Upper lobe of right lung (tissue), 1 donor: ENCODE results near the gene PLXNA1. TPM values are rescaled to one million over a fixed set of nuclear protein-coding genes. Genes with fewer than 3 reads are reported as not detected.

Experiments used
- ATAC-seq: fragments of 200-7000 bp; cut with Tn5 transposase; one replicate; pipeline ENCODE4 v1.9.1; 2020; ENCODE audit warnings: mild to moderate bottlenecking, moderate library complexity
- DNase-seq: peaks from one replicate; pipeline ENCODE4 v3.0.0-alpha.2; 2020
- H3K27ac ChIP-seq: fragments of 200-600 bp; one replicate; pipeline ENCODE4 v1.8.0; 2022
- H3K27me3 ChIP-seq: fragments of 200-600 bp; one replicate; pipeline ENCODE4 v1.8.0; 2022; ENCODE audit warnings: mild to moderate bottlenecking
- H3K36me3 ChIP-seq: fragments of 200-600 bp; one replicate; pipeline ENCODE4 v1.8.0; 2022
- H3K4me1 ChIP-seq: fragments of 200-600 bp; one replicate; pipeline ENCODE4 v1.8.0; 2022
- H3K4me3 ChIP-seq: fragments of 200-600 bp; one replicate; pipeline ENCODE4 v1.8.0; 2022; ENCODE audit warnings: mild to moderate bottlenecking
- H3K9me3 ChIP-seq: fragments of 200-600 bp; one replicate; pipeline ENCODE4 v1.8.0; 2022
- intact Hi-C: fragments of 100-400 bp; cut with DNase I; formaldehyde crosslinking; loops from one replicate; pipeline ENCODE4 v1.11.0; 2022
- total RNA-seq: library from RNA; stranded (reverse); fragmentation: NEBNext Ultra II Directional; extraction: Animal tissue kit (Norgen Biotek cat#: 25700); gene quantifications from one replicate; pipeline ENCODE4 v1.2.1, GENCODE V29; 2021
- TF ChIP-seq, protein P1 (sequence below): fragments of 200-600 bp; IDR thresholded peaks from one replicate; pipeline ENCODE4 v1.8.0; 2022; ENCODE audit warnings: antibody characterized with exemption
- donor health status: DM: no; HTN: yes; CAD: no; lungs with severe emphysema.

PLXNA1 gene
- total RNA-seq, 1 donor from 2014 or later: 53.5 TPM

DNA sequence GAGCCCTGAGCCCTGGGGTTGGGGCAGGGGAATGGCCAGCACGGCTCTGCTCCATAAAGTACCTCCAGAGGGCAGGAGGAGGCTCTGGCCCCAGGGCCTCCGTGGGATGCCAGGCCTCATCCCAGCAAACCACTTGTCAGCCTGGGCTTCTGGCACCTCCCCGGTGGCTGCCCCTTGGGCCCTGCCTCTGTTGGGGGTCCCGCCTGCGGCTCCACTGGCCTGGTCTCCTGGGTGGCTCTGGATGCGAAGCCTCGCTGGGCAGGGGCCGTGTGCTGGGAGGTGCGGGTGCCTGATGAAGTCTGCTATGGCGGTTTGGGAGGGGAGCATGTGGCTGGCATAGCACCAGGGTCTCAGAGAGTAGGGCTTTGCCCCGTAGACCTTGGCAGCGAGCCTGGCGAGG lies 37.6 kb downstream of the PLXNA1 start:
- peaks cover 70% of the 10 kb centered on the region for H3K36me3 ChIP-seq

DNA sequence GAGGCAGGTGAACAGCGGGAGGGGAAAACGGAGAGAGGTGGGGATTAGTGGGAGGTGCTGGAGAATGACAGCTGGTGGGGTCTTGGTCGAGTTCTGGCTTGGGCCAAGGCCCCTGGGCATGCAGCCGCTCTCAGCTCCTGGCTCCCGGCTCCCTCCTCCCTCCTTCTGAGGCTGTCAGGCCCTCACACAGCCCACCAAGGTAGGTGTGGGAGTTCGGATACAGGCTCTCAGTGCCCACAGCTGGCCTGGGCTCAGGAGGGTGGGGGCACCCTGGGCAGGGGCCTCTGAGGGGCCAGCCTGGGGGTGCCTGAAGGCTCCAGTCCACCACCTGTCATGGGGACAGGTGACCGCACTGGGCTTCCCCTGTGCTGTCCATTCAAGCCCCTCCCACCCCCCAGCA lies 39.9 kb downstream of the PLXNA1 start:
- intact Hi-C loops: no loop called here
- Histone ChIP-seq H3K4me3 (no peak overlapping the region), H3K9me3 (no peaks in the 10 kb centered on the region), H3K27ac (no peak overlapping the region), H3K36me3 (peaks cover 54% of the 10 kb centered on the region), H3K27me3 (no peaks in the 10 kb centered on the region), H3K4me1 (no peaks in the 10 kb centered on the region)
- TF ChIP-seq, protein P1, sequence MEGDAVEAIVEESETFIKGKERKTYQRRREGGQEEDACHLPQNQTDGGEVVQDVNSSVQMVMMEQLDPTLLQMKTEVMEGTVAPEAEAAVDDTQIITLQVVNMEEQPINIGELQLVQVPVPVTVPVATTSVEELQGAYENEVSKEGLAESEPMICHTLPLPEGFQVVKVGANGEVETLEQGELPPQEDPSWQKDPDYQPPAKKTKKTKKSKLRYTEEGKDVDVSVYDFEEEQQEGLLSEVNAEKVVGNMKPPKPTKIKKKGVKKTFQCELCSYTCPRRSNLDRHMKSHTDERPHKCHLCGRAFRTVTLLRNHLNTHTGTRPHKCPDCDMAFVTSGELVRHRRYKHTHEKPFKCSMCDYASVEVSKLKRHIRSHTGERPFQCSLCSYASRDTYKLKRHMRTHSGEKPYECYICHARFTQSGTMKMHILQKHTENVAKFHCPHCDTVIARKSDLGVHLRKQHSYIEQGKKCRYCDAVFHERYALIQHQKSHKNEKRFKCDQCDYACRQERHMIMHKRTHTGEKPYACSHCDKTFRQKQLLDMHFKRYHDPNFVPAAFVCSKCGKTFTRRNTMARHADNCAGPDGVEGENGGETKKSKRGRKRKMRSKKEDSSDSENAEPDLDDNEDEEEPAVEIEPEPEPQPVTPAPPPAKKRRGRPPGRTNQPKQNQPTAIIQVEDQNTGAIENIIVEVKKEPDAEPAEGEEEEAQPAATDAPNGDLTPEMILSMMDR: no peak
- ATAC-seq: no peak
- DNase-seq: no peak

More for the DNA sequence above, 37.6 kb downstream of the PLXNA1 start:
- Histone ChIP-seq H3K27ac (no peak overlapping the region), H3K4me1 (no peaks in the 10 kb centered on the region), H3K4me3 (no peak overlapping the region), H3K9me3 (no peaks in the 10 kb centered on the region), H3K27me3 (no peaks in the 10 kb centered on the region)
- DNase-seq (no peak), ATAC-seq (no peak)
- intact Hi-C loops: no loop called here
- TF ChIP-seq, protein P1: no peak

DNA sequence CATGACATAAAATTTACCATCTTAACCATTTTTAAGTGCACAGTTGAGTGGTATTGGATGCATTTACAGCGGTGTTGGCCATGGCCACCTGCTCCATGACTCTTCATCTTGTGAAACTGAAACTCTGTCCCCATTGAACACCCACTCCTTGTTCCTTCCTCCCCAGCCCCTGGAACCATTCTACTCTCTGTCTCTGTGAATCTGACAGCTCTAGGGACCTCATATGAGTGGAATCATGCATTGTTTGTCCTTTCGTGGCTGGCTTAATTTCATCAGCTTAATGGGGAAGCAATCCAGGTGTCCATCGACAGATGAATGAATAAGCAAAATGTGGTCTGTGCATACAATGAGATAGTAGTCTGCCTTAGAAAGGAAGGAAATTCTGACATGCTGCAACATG lies 42.5 kb downstream of the PLXNA1 start:
- Histone ChIP-seq H3K4me1 (no peaks in the 10 kb centered on the region), H3K27me3 (no peaks in the 10 kb centered on the region), H3K9me3 (no peaks in the 10 kb centered on the region), H3K4me3 (no peak overlapping the region), H3K36me3 (peaks cover 49% of the 10 kb centered on the region), H3K27ac (no peak overlapping the region)
- intact Hi-C loops: no loop called here
- ATAC-seq (no peak), DNase-seq (no peak)
- TF ChIP-seq, protein P1: no peak

DNA sequence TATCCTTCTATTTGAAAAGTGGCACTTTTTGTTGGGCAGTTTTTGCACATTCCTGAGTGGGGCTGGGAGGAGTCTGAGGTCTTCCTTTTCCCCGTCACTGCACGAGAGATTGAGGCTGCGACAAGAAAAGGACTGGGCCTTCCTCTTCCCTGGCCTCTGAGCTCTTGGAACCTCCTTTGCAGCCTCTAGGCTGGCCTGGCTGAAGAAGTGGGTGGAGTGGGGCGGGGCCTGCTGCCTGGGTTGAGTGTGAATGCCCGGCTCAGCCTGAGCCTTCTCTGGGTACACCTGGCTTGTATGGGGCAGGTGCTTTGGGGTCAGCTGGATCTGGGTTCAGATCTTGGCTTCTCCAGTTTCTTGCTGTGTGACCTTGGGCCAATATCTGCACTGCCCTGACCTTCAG lies 43.1 kb downstream of the PLXNA1 start:
- Histone ChIP-seq H3K9me3 (no peaks in the 10 kb centered on the region), H3K27me3 (no peaks in the 10 kb centered on the region), H3K27ac (no peak overlapping the region), H3K4me3 (no peak overlapping the region), H3K36me3 (peaks cover 47% of the 10 kb centered on the region), H3K4me1 (no peaks in the 10 kb centered on the region)
- intact Hi-C loops: no loop called here
- DNase-seq (no peak), ATAC-seq (no peak)
- TF ChIP-seq, protein P1: no peak

DNA sequence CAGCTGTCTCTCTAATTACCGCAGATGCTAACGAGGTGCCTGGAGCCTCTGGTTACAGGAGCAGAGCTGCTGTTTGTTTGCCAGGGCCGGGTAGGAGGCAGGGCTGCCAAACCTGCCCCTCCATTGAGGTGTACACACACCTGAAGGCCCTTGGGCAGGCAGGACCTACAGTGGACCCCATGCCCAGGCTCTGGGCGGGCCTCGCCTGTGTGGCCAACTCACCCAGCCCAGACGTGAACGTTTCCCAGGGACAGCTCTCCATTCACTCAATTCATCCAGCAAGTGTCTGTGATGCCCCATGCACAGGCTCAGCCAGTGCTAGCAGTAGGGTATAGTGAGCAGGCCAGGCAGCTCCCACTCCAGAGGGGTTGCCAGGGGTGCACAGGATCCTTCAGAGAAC lies 43.7 kb downstream of the PLXNA1 start:
- Histone ChIP-seq H3K9me3 (no peaks in the 10 kb centered on the region), H3K27ac (no peak overlapping the region), H3K36me3 (peaks cover 45% of the 10 kb centered on the region), H3K4me1 (no peaks in the 10 kb centered on the region), H3K4me3 (no peak overlapping the region), H3K27me3 (no peaks in the 10 kb centered on the region)
- TF ChIP-seq, protein P1: no peak
- intact Hi-C loops: no loop called here
- DNase-seq (no peak), ATAC-seq (no peak)

DNA sequence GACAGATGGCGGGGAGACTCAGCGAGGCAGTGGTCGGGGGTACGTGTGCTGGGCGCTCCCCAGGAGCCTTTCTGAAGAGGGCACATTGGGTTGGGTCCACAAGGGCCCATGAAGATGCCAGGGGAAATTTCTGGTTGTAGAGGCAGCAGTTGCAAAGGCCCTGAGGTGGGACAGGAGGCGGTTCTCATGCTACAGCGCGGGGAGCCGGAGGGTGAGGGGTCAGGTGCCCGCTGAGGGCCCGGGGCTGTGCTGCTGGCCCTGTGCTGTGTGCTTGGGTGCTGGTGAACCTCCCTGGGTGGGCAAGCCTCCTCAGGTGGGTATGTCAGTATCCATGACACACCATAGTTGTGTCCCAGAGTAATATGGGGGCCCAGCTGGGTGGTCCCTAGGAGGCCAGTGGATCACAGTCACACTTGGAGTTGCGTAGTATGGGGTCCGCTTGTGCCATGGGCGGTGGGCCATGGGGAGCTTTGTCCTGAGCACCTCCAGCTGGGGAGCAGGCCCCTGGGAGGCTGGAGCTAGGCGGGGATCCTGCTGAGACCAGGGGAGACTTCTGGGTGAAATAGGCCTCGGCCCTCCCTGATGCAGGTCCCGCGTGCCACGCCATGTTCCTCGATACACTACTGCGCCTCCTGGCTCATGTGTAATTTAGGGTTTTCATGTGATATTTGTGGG lies 44.3 kb downstream of the PLXNA1 start:
- no peak overlapping the region for H3K4me3 ChIP-seq
- no peak for ATAC-seq
- no peaks in the 10 kb centered on the region for H3K4me1 ChIP-seq
- H3K27me3 ChIP-seq: no peaks in the 10 kb centered on the region
- no peak for DNase-seq
- peaks cover 42% of the 10 kb centered on the region for H3K36me3 ChIP-seq
- H3K27ac ChIP-seq: no peak overlapping the region
- intact Hi-C loops: no loop called here
- TF ChIP-seq, protein P1: no peak
- H3K9me3 ChIP-seq: no peaks in the 10 kb centered on the region
